GM21526 (cell line): ENCODE data around the gene CUTA.

ENCODE experiments used
- ATAC-seq: cut with Tn5 transposase; IDR thresholded peaks from one replicate; pipeline ENCODE4 v1.9.1; 2021; ENCODE audit warnings: moderate library complexity; ENCODE audit not compliant: unreplicated experiment, low FRiP score

CUTA gene

DNA sequence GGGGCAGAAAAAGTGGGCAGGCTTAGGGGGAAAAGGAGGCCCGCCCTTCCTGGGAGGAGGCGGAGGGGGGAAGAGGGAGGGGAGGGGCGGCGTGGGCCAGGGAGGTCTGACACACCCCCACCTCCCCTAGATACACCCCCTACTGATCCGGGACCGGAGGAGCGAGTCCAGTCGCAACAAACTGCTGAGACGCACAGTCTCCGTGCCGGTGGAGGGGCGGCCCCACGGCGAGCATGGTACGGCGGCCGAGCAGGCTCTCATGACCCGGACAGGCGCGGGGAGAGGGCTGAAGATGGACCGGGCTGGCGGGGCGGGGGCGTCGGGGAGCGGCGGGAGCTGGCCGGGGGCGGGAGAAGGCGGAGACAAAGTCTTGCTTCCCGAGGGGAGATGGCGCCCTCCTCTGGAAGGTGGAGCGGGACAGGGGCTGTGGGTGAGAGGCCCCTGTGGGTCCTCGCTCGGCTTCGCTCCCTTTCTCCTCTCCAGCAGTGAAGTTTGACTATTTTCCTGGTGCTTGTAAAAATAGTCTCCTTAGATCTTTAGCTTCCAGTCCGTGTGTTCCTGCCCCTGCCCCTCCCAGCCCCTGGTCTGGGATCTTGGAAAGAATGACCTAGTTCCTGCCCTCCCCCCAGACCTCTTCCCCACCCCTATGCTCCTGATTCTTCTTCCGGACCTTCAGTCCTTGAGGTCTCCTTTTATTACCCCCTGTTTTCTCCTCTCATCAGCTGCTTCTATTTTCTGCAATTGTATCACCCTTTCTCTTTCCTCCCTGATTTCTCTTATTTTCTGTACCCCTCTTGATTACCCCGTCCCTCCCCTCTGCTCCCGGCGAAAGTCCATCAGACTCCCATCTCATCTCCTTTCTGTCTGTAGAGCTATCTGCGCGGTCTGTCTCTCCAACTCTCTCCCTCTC is 8.0 kb upstream of the CUTA start:
- no peak for ATAC-seq

DNA sequence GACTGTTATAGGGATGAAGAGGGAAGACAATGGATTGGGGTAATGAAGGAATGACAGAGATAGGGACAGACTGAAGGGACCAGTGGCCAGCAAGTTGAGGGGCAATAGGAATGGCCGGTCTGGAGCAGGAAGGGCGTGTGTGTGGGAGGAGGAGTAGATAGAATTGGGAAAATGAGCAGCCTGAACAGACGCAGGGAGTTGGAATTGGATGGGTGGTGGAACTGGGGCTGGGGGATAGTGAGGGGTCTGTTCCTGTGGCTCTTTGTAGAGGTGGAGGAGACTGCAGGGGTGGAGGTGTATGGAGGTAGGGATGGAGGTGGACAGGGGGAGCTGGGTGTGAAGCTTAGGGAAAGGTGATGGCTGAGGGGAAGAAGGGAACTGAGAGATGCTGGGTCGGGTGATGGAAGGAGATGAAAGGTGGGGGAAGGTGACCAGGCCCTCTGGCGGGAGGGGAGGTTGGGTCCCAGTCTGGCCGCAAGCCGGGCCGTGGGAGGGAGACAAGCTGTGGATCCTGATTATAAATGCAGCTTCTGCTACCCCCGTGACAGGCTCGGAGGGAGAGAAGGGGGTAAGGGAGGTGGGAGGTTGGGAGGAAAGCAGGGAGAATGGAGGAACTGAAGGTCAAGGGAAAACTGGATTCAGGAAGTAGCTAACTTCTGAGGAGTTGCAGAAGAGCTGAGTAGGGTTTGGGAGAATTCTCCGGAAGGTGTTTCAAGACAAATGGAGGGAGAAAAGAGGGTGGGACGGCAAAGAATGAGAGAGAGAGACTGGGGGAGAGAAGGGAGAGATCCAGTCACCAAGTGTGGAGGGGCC is 7.2 kb upstream of the CUTA start:
- no peak for ATAC-seq

DNA sequence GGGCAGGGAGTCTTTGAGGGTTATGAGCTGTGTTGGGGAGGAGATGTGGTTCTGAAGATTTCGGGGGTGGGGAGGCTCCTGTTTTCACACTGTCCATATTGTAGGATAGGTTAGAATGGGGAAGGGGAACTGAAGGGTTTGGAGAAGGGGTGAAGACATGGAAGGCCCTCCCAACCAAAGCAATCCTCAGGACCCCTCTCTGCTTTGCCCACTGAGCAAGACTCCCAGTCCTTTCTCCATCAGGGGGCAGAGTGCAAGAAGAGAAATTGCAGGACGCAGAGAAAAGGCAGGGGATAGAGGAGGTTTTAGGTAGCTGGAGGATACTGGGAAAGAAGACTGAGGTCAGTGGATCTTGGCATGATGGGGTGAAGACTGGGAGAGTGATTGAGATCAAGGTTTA is 5.9 kb upstream of the CUTA start:
- no peak for ATAC-seq

DNA sequence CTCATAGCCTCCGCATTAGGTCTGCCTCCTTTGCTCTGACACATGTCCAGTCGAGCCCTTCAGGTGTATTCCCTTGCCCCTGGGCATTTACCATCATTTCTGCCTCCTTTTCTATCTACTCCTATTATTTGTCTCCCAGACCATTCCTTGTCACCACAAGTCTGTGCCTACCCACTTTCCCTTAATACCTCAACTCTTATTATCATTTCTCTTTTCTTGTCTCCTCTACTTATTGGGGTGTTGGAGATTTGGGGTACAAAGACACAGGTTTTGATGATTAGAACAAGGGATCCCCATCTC is 3.4 kb upstream of the CUTA start:
- ATAC-seq, result no peak

DNA sequence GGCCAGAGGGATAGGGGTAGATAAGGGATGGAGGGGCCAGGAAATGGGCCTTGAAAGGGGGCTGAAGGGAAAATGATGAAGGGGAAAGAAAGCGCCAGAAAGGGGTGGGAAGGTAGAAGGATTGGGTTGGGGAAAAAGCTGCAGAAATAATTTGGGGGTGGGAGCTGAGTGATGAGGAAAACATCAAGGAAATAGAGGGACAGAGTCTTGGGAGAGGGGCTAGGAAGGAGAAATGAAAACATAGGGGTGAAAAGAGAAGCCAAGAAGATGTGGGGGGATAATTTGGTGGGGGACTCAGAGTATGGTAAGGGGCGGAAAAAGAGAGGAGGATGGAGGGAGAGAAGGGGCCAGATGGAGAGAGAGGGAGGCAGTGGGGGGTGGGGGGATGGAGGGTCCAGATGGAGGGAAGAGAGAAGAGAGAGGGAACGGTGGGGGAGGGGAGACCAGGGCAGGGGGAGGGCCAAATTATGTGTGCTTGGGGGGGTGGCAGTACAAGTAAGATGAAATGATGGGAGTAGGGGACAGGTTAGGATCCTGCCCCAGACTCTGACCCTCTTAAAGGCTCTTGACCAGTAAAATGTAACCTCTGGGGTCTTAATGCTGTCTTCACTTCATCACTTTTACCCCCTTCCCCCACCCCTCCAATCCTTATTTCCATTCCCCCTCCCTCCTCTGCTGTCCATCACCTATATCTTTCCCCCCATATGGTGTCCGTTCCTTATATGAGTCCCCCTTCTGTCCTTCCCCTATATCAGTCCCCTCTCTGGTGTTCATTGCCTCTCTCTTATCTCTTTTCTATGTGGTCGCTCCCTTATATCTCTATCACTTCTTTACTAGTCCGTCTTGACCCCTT is 2.8 kb upstream of the CUTA start:
- no peak for ATAC-seq

DNA sequence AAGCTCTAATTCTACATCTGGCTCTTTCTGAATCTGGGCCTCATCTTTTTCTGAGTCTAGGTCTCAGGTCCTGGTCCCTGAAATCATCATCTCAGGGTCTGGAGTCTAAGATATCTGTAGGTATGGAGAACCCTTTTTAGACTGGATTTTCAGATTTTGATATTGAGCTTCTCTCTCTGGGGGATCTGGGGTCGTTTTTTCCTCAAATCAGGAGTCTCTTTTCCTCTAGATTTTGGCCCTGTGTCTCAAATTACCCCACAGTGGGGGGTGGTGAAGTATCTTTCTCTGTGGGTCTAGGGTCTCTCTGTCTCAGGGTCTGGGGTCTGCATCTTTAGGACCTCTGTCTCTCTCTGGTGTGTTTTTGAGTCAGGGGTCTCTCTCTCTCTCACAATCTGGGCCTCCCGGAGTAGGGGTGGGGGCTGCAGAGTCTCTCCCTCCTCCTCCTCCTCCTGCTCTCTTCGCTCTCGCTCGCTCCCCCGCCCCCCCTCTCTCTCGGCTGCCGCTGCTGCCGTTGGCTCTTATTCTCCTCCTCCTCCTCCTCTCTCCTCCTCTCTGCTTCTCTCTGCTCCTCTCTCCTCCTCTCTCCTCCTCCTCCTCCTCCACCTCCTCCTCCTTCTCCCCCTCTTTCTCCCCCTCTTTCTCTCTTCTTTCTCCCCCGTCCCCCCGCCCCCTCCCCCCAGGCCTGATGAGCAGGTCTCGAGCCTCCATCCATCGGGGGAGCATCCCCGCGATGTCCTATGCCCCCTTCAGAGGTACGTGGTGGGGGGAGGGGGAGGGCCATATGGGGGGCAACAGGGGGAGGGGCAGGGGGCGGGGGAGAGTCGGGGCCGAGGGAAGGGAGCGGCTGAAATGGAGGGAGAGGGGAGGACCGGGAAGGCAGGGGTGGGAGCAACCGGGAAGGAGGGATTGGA is 1.9 kb upstream of the CUTA start, which contains the start of gene SYNGAP1:
Gene SYNGAP1 (plus strand): TSS at position 486 of the 911 bp plus-strand sequence. CDS start 200 bp downstream, at position 686.
- ATAC-seq, result no peak

DNA sequence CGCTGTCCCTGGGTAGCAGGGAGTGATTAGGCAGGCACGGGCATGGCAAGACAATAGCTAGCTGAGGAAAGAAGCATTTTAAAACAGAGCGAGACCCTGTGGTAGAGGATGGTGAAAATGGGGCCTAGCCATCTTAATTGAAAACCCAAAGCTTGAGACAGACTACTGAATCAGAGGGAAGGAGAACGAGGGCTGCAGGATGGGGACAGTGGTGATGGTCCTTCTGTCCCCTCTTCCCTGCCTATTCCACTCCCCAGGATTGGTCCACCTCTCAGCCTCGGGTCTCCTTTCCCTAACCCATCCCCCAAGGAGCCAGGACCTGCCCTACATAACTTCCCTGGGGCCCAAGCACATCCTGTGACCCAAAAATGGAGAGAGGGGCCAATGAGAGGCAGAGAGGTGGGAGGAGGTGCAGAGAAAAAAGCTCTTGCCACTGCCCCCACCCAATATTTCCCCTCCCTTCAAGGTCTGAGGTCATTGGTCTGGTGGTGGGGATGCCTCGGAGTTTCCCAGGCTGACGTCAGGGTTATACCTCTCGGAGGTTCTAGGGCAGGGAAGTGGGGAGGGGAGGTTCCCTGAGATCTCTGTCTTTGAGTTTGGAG is 884 bp upstream of the CUTA start:
- no peak for ATAC-seq

DNA sequence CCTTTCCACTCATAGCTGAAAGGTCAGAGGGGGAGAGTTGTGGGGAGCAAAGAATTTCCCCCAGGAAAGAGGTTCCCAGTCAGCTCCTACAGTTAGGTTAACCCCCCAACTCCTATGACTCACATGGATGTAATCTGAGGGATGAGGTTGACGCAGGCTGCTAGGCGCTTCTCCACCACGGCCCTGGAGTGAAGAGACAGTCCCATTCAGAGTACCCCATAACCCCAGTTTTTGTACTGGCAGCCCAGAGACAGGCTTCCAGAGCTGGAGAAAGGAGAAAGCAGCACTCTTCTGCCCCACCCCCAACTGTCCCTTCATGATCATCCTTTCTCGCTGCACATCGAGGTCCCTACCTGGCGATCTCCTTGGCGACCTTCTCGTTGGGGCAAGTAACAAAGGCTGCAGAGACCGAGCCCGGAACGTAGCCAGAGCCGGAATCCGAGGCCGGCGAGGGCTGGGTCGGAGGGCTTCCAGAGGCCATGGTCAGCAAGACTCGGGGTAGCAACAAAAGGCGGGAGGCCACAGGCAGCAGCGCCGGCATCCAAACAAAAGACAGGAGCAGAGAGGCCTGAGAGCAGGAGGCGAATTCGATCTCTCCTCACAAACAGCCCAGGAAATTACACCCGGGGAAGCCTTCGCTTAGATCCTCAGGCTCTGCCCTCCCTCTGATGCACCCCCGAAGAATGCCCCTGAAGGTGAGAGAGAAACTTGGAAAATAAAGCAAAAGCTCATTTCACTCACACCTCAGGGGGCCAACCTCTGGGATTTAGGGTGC is 592 bp downstream of the CUTA start:
- ATAC-seq, result no peak

DNA sequence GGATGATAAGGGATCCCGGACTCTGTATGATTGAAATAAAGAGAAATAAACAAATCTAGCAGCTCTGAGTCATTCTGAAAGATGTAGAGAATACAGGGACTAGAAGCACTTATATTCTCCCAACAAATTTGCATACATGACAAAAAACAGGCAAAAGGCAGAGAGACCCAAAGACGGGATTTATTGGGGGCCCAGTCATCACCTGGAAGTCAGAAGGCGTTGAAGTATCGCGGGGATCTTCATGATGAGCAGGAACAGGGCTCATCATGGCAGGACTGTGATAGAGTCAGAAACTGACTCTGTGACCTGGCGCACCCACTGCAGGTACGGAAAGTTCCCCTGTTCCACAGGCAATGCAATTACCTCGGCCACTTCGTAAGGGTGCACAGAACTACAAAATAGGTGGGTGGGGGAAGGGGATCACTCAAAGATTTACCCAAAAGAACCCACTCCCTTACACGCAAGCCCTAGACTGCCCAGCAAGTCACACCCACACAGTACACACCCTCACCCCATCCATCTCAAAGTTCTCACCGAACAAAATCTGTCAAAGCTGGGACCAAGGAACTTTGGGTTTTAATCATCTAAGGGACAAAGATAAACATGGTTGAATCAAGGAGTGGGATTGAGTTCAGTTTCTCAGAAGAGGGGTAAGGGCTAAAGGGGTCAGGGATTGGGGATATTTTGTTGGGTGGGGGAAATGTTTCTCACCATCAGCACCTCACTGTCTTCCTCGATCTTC is 1.4 kb downstream of the CUTA start:
- no peak for ATAC-seq

DNA sequence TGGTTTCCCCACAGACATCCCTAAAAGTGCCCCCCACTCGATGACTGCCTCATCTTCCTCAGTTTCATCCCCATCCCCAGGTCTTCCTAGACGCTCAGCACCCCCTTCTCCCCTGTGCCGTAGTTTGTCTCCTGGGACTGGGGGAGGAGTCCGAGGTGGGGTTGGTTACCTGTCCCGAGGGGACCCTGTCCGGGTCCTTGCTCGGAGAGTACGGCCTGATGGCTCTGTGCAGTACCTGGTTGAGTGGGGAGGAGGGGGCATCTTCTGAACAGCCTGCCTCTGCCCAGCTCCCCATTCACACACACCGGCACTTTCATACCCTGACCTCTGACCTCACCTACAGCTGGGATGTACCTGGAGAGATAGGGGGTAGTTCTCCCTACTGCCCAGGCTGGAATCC is 2.1 kb downstream of the CUTA start:
- ATAC-seq, result no peak

DNA sequence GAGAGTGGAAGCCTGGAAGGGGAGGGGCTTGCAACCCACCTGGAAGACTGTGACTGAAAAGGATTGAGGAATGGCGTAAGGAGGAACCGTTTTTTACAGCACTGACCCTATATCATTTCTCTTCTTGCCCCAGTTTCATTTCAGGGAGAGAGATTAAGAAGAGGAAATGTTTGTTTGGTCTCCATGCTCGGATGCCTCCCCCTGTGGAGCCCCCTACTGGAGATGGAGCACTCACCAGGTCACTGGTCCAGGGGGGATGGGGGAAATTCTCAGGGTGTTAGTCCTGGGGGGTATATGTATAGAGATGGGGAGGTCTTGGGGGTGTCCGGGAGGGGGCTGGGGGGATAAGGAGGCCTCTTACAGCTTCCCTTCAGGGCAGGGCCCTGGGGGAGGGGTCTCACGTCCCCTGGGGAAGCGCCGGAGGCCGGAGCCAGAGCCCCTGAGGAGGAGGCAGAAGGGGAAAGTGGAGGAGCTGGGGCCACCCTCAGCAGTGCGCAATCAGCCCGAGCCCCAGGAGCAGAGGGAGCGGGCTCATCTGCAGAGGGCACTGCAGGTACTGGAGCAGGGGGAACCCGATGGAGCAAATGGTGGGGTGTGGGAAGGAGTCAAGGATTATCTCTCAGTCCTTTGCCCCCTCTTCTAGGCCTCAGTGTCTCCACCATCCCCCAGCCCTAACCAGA is 3.2 kb downstream of the CUTA start:
- ATAC-seq, result no peak

DNA sequence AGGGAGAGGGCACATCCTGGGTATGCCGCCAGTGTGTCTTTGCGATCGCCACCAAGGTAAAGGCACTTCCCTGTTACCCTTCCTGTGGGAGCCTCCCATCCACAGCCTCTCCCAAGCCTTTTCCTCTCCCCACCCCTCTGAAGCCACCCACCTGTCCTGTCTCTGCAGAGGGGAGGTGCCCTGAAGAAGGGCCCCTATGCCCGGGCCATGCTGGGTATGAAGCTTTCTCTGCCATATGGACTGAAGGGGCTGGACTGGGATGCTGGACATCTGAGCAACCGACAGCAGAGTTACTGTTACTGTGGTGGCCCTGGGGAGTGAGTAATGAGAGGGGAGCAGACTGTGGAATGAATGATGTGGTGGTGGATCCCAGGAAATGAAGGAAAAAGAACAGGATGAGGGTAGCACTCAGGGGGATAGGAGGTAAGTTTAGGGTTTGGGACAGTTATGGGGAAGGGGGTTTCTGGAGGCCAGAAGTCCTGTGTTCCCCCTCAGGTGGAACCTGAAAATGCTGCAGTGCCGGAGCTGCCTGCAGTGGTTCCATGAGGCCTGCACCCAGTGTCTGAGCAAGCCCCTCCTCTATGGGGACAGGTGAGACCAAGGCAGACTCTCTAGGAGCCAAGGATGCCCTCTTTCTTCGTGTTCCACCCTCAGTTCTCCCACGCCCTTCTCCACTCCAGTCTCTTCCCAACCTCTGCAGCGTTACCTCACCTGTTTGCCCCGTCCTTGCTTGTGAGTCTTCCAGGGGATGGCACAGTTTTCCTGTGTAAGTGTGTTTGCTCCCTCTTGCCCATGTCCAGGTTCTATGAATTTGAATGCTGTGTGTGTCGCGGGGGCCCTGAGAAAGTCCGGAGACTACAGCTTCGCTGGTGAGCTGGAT is 4.4 kb downstream of the CUTA start:
- no peak for ATAC-seq

DNA sequence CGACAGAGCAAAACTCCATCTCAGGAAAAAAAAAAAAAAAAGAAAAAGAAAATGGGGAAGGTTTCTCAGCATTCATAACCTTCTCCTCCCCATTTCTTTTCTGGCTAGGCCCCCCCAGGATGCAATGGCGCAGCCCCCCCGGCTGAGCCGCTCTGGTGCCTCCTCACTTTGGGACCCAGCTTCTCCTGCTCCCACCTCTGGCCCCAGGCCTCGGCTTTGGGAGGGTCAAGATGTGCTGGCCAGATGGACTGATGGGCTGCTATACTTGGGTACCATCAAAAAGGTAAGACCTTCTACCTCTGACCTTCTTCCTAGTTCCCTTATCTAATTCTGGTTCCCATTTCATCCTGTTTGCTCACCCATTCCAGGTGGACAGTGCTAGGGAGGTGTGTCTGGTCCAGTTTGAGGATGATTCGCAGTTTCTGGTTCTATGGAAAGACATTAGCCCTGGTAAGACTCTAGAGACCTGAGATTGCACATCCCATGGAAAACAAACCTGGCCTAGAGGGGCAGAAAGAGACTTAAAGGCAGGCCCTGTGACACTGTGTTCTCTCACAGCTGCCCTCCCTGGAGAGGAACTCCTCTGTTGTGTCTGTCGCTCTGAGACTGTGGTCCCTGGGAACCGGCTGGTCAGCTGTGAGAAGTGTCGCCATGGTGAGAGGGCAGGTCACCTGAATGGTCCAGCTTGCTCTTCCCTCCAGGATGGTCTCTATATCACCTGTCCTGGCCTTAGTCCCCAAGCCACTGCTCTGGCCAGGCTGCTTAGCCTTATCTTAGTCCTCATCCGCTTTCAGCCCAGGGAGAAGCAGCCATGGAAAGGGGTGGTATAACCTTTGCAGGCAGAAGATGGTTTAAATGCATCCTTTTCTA is 5.5 kb downstream of the CUTA start:
- ATAC-seq, result no peak

DNA sequence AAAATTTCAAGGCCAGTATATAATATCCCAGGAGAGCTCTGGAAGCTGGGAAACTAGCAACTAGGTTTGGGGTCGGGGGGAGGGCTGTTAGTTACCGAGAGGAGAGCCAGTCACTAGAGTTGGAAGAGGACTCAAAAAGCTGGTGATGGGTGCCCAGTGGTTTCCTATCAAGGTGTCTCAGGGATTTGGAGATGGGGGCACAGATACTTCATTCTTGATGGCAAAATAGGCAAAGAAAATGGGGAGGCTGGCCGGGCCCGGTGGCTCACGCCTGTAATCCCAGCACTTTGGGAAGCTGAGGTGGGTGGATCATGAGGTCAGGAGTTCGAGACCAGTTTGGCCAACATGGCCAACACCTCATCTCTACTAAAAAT is 6.3 kb downstream of the CUTA start:
- ATAC-seq, result no peak

DNA sequence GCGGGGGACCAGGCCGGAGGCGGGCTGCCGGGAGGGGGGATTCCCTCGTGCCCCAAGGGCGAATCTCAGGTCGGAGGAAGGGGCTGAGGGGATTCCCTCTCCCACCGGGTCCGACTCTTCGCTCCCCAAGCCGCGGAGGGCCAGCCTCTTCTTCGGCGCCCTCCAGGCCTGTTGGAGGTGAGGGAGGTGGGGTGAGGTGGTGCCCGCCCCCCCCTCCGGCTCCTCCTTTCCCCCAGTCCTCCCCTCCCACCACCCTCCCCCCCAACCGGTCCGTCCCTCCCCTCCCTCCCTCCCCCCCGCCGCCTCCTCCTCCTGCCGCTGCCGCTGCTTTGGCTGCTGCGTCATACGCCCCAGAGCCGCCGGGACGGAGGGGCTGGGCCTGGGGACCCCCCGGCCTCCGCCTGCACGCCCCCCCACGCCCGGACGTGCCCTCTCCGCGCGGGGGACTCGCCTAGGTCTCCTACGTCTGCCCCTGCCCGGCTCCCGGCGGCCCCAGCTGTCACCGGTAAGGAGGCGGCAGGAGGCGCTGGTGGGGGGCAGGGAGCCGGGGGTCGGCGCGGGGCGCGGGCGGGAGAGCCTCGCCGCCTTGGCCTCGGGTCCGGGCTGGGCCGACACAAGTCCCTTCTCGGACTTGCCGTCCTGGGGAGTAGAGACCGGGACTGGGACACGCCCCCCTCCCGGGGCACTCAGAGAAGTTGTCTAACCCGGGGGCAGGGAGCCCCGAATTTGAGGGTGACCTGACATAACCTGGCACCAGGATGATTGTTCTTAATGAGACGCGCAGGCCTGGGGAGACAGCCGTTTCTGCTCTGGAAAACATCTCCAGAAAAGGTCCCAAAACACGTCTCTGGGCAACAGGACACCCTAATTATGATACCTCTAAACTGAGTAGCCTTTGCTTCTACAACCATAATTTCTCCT is 6.9 kb downstream of the CUTA start, which contains the start of gene PHF1:
Gene PHF1 (plus strand): TSS at position 304 of the 921 bp plus-strand sequence. CDS start 1,250 bp downstream, outside the sequence.
- ATAC-seq, result peak; percentile 27
